NCI-H2196 (cell line): ENCODE results near the gene RHOJ.
A peak's percentile ranks its signal among the peaks of the same experiment; 100 is the strongest.
"Not testable (repeated sequence)": the region's sequence is repeated elsewhere in the genome, so short reads cannot be mapped to it uniquely, and the experiment has no call there.

ENCODE experiments used
- DNase-seq: peaks from one replicate; lab custom pipeline; 2025; ENCODE audit not compliant: unreplicated experiment; lab: John Stamatoyannopoulos, UW

RHOJ gene

DNA sequence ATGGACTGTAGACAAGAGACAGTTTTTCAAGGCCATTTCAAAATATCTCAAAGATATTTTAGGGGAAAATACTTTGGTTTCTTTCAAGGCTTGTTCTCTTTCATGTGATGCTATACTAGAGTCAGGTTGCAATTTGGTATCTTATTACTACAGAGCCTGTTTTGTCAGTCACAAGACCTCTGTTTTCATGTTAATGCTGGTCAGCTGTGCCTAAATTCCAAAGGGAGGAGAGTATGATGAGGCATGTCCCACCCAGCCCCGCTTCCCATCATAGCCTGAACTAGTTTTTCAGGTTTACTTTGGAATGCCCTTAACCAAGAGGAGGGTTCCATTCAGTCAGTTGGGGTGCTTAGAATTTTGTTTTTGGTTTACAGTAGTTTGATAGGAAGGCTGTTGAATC, 61.9 kb downstream of the RHOJ start:
- DNase-seq, result no peak

GRCh38 chr14:63267171-63267570, 62.9 kb downstream of the RHOJ start:
- DNase-seq, result no peak

- no peak for DNase-seq
Observed at GRCh38 chr14:63268771-63269170, 64.5 kb downstream of the RHOJ start.

GRCh38 chr14:63269561-63270225, 65.5 kb downstream of the RHOJ start:
- DNase-seq, result no peak

DNA sequence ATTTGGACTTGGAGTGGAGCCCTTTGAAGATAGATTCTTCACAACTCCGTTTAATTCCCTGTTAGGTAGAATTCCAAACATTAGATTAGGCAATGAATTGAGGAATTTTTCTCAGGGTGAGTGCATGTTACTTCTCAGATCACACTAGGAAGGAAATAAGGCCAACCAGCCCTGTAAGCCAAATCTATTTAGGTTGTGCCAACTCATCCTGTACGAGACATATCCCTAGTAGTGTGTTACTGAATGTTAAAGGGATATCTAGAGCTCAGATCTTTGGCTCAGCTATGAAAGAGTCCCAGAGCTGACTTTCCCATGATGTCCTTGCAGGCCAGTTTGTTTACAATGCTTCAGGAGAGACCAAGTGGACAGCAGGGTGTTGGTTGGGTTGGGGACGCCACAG, 68.9 kb downstream of the RHOJ start:
- no peak for DNase-seq

DNA sequence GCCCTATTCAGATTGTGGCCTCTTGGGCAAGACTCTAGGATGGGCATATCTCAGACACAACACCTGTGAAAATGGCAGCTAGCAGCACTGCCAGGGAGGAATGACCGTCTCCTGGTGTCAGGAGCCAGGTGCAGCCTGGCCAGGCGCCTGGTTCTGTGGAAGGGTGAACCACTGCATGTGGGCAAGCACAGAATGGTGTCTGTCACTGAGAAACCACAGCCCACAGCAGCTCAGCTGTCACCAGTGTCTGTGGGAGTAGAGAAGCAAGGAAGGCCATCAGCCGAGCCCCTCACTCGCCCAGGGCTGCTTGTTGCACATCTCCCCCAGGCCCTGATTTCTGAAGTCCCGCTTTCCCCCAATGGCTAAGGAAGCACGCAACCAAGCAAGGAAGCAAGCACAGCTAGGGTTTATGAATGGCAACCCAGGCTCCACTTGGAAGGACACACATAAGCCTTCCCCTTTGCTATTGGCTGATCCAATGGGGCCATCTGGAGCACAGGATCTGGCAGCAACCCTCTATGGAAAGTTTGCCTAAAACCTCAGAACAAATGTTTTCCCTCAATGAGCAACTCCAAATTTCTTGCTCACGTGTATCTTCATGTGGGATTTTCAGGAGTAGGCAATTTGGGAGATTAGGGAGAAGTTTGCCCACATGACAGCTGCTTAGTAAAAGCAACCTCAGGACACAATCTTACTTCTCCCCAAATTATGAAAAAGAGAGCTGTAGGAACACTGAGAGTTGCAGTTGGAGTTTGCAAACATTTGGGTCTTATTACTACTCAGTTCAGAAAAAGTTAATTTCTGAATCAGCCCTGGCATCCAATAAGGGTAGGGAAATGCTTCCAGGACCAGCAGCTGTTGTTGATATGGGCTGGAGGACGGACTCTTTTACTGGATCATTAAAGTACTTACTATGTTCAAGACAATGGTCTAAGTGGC, 69.7 kb downstream of the RHOJ start:
- no peak for DNase-seq

DNA sequence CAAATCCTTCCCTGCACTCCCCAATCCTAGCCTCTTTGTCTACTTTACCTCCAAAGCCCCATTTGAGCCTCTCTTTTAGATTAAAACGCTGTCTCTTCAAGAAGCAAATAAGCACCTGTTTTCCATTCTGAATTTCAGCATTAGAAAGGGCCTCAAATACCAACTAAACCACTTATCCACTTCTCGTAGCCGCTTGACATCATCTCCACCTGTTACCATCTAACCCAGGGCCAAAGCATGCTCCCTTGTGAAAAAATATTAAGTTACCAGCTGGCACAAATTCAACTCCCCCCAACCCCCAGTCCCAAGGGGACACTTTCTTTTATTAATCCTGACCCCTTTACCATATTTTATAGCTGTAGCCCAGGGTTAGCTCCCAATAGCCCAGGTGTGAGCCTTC, 71.4 kb downstream of the RHOJ start:
- peak; percentile 77 for DNase-seq

DNA sequence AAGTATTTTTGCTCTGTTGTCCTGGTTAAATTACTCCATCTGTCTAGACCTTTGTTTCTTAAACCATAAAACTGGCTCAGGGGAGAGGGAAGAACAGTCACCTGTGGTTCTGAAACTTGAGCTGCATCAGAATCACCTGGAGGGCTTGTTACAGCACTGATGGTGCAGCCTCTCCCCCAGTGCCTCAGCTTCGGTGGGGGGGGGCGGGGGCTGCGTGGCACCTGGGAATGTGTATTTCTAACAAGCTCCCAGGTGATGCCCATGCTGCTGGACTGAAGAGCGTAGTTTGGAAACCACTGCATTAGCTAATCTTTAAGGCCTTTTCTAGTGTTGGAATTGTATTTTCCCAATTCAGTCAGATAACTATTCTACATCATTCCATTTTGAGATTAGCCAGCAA, 71.8 kb downstream of the RHOJ start:
- DNase-seq, result peak; percentile 77

GRCh38 chr14:63276492-63277342, 72.5 kb downstream of the RHOJ start:
- DNase-seq, result peak; percentile 70

- DNase-seq, result peak; percentile 49
Observed at GRCh38 chr14:63277591-63278183, 73.4 kb downstream of the RHOJ start.

- DNase-seq, result not testable (repeated sequence)
Observed at GRCh38 chr14:63279933-63280332, 75.7 kb downstream of the RHOJ start.

DNA sequence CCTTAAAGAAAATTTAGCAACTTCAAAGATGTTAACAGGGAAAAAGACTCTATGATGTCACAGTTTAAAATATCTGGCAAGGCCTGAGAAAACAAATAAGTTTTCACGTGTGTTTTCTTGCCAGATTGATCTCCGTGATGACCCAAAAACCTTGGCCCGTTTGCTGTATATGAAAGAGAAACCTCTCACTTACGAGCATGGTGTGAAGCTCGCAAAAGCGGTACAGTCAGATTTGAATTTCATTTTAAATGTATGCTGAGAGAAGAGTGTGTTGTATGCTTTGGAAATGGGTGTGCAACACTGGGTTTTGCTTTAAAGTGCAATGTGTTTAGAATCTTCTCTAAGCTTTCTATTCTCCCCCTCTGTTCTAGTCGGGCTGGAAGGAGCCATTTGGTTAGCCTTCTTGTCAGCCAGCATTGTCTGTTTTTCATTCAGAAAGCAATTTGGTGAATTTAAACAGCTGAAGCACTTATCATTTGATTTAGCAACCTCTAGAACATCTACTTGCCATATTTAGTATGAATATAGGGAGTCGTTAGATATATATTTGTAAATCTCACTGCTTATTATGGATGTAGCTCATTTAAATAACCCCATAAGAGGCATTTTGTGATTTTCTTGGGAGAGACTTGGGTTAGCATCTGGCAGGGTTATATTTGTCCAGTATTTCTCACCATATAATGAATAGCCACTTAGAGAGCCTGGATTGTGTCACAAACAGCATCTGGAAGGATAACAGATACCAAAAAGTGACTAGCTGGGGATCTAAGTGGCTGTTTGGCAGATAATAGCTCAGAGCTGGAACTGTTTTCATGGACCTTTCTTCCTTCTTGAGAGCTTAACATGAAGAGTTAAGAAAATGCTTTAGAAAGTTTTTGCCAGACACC, 79.0 kb downstream of the RHOJ start:
- DNase-seq, result no peak

DNA sequence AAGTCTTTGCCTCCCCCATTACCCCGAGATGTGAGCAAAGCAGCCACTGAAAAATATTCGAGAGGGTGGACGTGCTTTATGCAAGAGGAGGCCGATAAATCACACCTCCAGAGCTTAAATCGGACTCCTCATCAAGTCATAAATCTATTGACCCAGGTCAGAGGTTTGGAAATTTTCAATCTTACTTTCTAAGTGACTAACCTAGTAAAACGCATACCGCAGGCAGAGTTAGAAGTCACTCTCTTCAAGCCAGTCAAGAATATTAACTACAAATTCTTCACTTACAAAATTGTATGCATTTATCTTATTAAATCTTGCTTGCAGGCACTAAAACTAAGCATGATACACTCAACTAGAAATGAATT, 79.6 kb downstream of the RHOJ start:
- DNase-seq, result no peak

DNA sequence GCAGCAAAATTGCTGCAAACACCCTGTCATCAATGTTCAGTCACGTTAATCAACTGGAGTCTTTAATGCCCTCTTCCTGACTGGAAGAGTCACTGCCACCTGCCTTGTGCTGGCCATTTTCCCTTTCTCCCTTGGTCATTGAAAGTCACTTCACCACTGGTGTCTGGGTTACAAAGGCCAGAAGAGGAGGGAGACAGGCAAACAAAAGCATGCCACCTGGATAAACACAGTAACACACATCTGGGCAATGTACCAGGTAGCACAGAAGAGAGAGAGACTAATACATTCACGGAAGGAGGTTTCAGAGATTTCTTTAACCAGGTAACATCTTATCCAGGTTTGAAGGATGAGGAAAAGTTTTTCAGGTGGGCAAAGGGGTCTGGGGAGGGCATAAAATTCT, 81.8 kb downstream of the RHOJ start:
- DNase-seq, result peak; percentile 66

DNA sequence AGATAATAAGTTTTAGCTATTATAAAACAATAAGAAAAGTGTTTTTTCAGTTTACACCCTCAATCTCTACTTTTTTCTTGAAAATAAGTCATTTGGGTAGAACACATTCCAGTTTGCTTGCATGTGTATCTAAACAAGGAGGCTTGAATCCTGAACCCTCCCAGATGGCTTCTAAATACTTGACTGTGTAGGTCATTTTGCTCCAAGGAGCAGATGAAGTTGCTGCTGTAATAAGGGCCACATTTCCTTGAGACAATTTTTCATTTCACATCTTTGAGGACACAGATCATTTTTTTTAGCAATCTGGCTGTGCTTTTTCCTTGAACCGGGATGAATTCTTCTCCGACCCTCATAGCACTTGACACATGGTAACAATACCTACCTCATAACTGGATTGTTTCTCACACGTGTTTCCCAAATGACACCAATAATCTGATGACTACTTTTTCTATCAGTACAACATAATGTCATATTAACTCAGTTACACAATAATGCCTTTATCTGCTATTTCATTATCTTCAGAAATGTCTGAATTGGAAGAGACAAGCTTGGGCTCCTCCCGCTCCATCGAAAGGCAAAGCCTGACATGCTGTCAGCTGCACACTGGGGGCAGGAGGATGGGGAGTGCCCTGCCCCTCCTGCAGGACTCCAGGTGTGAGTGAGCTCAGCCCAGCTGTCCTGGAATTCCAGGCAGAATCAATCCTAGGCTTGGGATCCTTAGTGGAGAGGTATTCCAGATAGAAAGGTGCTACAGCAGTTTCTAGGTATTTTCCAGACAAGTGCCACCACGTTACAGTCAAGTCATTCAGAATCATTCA, 83.6 kb downstream of the RHOJ start:
- DNase-seq, result no peak

GRCh38 chr14:63288853-63289252, 84.6 kb downstream of the RHOJ start:
- DNase-seq, result no peak

- DNase-seq, result no peak
Observed at GRCh38 chr14:63290741-63291430, 86.6 kb downstream of the RHOJ start.

DNA sequence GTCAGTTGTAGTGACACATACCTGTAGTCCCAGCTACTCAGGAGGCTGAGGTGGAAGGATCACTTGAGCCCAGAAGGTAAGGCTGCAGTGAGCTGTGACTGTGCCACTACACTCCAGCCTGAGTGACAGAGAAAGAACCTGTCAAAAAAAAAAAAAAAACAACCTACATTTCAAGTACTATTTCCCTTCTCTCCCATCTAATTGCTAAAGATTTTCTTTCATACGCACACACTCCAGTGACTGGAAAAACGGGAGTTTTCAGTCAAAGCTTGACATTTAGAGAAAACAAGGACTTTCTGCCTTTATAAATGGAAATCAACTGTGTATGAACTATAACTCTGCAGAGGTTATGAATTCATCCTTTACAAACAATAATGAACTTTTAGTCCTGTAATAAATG, 88.6 kb downstream of the RHOJ start:
- DNase-seq, result no peak

GRCh38 chr14:63295231-63295685, 91.0 kb downstream of the RHOJ start:
- DNase-seq, result no peak
